ENCODE results near the gene SLAMF9.

- TF ChIP-seq GATA3 (IDR thresholded peaks at IDR 0.05; ENCODE audit: low read depth, low read length) (no peak), GATA2 (IDR thresholded peaks at IDR 0.05; ENCODE audit: low read depth, low read length) (no peak)
Measured at GRCh38 chr1:159927849-159928431, 26.1 kb downstream of the SLAMF9 start.
